Hypothalamus (tissue), 51 donors: ENCODE measurements around the gene PLOD1.
A peak's percentile ranks its signal among the peaks of the same experiment; 100 is the strongest.
"Not testable (repeated sequence)": the region's sequence is repeated elsewhere in the genome, so short reads cannot be mapped to it uniquely, and the experiment has no call there.

ENCODE experiments used
- DNase-seq, 51 donors: peaks; one replicate each; lab custom pipeline; 2025; lab: John Stamatoyannopoulos, UW

PLOD1 gene

GRCh38 chr1:11934302-11935056 is at the start of gene PLOD1:
Gene PLOD1 (plus strand): TSS chr1:11934717. CDS start chr1:11934780, 63 bp downstream.
- DNase-seq = peak; percentile 26 to 90 (median 74)

DNA sequence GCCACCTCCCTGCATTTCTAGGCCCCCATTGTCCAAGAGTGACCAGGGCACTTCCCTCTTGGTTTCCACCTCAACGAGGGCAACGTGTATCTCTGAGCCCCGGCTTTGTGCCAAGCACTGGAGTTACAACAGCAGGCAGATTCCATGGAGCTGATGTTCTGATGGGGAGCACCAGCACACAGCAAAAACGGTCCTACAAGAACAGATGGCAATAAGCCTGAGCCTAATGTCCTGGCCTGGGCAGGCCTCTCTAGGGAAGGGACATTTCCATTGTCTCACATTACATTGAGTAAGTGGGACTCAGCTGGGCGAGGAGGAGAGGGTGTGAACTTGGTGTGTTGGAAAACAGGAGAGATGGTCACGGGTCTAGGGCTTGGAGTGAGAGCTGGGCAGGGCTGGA is 48.6 kb upstream of the PLOD1 start:
- DNase-seq = no peak

DNA sequence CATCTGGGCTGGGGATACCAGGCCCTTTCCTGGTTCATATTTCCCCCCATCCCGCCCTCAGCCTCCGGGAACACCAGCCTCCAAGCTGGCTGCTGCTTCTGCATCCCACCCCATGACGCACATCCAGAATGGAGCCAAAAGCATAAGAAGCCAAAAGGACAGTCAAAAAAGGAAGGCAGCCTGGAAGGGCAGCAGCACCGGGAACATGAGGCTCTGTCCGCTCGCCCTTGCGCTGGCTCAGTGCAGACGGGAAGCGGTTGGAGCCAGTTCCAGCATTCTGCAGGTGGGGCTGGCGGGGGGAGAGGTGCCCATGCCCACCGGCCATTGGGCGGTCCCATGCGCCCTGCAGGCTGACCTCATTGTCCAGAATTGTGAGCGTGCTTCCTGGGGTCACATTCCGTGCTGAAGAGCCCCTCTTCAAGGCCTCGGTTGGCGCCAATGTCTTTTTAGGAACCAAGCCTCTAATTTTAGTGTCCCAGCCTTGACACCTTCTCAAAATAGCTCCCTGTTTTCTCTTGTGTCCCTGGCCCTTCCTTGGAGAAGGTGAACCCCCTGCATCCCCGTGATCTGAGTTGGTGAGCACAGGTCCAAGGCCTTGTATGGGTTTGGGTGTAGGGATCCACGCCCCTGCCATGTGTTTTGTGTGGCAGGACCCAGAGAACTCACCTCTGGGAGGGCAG is 47.4 kb upstream of the PLOD1 start:
- DNase-seq = no peak

- DNase-seq = no peak
These were observed 46.9 kb upstream of the PLOD1 start for GRCh38 chr1:11887666-11888007.

DNA sequence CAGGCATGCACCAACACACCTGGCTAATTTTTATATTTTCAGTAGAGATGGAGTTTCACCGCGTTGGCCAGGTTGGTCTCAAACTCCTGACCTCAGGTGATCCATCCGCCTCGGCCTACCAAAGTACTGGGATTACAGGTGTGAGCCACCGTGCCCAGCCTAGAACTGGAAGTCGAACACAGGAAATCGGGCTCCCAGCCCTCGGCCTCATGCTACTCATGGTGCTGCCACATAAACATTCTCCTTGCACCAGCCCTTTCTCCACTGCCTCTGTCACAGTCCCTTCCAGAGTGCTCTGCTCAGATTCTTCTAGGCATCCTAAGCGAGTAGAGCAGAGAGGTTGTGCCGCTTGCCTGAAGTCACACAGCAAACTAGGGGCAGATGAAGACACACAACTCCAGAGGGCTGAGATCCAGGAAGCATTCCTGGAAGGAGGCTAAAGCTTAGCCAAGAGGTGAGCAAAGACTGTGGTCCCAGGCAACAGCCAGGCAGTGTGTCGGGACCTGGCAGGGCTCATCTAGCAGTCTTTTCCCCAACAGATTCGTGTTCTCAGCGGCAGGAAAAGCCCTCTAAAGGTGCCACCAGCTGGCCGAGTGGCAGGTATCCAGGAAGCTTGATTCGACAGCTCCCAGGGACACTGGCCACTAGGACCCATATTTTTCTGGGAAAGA is 46.2 kb upstream of the PLOD1 start:
- no peak for DNase-seq

DNA sequence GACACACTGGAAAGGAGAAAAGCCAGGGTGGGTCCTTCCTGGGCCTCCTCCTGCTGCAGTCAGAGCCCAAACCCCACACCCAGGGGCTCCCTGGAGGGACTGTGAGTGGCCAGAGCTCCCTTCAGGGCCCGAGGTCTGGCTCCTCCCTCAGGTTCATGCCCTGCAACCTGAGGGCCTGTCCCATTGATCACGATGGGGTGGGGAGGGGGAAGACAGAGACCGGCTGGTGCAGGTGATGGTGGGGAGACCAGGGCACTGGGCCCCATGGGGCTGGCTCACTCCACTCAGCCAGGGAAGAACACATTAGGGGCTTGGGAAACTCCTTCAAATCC is 45.7 kb upstream of the PLOD1 start:
- DNase-seq = no peak

GRCh38 chr1:11891433-11892186 is 42.9 kb upstream of the PLOD1 start:
- no peak for DNase-seq

DNA sequence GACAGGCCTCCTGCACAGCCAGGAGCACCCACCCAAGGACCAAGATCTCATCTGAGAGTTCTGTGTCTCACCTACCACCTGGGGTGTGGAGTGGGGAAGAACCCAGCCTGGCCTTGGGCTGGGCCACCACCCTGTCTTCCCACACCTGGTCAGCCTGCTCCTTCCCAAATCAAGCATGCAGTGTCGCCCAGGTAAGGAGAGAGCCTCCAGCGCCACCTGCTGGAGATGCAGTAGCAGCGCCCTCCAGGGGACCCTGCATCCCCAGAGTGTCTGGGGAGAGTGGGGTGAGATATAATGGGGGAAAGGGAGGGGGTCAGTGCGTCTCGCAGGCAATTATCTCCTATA is 40.6 kb upstream of the PLOD1 start:
- peak in 29 of 51 donors; percentile 3 to 59 (median 20) for DNase-seq

DNA sequence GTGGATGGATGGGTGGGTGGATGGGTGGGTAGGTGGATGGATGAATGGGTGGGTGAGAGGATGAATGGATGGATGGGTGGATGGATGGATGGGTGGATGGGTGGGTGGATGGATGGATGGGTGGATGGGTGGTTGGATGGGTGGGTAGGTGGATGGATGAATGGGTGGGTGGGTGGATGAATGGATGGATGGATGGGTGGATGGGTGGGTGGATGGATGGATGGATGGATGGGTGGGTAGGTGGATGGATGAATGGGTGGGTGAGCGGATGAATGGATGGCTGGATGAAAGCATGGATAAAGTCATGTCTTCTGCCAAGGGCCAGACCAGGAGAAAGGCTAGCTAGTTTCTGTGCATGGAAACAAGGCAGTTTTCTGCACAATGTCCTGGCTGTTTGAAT is 40.0 kb upstream of the PLOD1 start:
- not testable (repeated sequence) for DNase-seq

DNA sequence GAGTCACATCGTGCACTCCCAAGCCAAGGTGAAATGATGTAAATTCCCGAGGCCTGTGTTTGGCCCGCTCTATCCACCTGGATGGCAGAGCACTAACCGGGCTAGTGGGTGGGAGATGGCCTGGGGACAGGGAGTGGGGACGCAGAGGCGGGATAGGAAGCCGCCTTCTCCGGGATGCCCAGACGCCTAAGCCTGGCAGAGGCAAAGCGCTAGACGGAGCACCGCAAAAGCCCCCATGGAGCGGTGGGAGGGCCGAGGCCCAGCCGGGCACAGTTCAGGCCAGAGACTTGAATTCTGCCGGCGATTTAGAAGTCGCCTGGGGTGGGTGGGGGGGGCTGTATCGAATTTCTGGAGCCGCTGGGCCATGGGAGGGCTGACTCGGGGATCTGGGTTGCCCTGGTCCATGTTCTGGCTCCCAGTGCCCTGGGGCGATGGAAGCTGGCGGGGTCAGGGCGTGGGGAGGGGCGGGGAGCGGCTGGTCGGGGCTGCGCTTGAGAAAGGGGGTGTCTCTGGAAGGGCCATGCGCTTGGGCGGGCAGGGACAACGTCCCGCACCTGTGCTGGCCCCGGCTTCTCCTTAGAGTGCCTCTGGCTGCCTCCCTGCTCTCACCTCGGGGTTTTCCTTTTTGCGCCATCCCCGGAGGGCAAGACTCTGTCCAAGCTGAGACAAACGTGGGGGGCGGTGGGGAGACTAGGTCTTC is 36.3 kb upstream of the PLOD1 start:
- no peak for DNase-seq

DNA sequence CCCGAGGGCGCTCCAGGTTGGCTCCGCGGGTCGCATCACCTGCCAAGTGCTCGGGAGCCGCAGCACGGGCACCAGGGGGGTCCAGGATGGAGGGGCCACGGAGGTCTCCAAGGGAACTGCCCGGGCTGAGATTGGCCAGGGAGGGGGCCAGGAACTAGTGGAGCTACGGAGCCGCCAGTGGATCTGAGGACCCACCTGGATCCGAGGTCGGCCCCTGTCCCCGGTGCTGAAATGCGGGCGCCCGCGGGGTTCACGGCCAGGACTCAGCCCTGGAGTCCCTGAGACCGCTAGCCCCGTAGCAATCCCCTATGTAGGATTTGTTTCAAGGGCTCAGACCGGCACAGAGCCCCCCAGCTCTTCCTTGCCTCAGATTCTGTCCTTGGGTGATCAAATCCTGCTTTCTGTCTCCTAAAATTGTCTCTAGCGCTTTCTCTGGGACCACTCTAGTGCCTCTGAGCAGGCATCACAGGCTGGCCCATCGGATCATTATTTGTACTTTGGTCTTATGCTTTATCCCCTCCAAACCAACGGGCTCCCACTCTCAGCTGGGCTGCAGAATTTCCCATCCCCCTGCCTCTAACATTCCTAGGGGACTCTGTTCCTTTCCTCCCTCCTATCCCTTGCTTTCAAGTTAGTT is 35.6 kb upstream of the PLOD1 start:
- DNase-seq = no peak

GRCh38 chr1:11901446-11901845 is 33.1 kb upstream of the PLOD1 start:
- not testable (repeated sequence) for DNase-seq

GRCh38 chr1:11903210-11903609 is 31.3 kb upstream of the PLOD1 start:
- DNase-seq = no peak

DNA sequence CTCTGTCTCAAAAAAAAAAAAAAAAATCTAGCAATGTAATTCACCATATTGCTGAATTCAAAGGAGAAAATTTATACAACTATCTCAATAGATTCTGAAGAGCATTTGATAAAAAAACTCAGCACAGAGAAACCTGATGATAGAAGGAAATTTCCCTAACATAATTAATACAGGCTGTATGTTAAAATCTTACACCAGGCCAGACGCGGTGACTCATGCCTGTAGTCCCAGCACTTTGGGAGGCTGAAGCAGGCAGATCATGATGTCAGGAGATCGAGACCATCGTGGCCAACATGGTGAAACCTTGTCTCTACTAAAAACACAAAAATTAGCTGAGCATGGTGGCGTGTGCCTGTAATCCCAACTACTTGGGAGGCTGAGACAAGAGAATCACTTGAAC is 30.4 kb upstream of the PLOD1 start:
- DNase-seq = not testable (repeated sequence)

- DNase-seq = no peak
These were observed 29.5 kb upstream of the PLOD1 start for GRCh38 chr1:11904978-11905377.

DNA sequence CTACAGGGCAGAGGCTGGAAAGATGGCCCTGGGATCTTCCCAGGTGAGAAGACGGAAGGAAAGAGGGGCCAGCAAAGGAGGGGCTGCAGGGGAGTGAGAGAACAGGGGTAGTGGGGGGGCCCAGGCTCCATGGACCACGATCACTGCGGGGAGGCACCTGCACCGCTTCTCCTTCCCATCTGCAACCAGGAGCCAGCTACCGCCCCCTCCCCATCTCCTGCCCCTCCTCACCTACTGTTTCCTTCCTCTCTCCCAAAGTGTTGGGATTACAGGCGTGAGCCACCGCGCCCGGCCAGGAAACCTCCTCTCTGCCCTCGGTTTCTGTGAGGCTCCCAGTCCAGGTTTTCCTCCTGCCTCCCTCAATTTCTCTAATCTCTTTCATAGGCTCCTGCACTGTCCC is 27.6 kb upstream of the PLOD1 start:
- DNase-seq = no peak

DNA sequence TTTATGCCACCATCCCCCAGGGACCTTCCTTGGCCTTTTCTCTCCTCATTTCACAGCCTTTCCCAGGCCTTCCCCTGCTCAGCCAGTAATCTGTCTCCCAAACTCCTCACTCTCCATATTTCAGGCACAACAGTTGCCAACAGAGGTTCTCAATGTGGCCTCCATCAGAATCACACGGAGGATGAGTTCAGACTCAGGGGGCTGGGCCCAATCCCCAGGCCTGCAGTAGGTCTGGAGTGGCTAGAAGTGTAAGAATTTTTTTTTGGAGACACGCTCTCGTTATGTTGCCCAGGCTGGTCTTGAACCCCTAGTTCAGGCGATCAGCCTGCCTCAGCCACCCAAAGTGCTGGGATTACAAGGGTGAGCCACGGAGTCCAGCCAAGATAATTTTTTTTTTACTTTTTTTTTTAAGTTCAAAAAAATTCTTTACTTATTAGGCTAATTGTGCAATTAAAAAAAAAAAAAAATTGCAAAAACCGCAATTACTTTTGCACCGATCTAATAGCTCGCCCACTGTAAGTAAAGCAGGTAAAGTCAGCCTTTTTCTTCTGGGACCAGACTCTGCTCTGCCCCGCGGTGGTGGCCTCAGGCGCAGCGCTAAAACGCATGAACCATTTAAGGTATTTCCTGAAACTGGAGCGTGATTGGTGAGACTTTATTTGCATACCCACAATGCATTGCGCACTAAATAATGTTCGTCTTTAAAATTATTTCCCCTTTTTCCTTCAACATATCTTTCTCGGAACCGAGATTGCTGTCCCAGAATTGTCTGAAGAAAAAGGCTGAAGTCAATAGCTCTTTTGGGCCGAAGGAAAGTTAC is 27.0 kb upstream of the PLOD1 start:
- DNase-seq = peak in 47 of 51 donors; percentile 20 to 98 (median 77)

- peak in 27 of 51 donors; percentile 23 to 98 (median 58) for DNase-seq
These were observed 26.3 kb upstream of the PLOD1 start for GRCh38 chr1:11908095-11908675.

GRCh38 chr1:11910914-11911228 is 23.6 kb upstream of the PLOD1 start:
- DNase-seq = not testable (repeated sequence)
